Activated naive CD4-positive, alpha-beta T cell treated with anti-CD3 and anti-CD28 coated beads, Interleukin-2, amount 10 ng/mL, durations not matched to agents 7 days and 5 days (primary cell): ENCODE measurements around the gene CXCL16.

ENCODE experiments used
- CTCF ChIA-PET: fragments of 350-600 bp; sonication (Branson Sonifier 250); formaldehyde crosslinking; loops from one replicate; lab custom pipeline; 2021; ENCODE audit warnings: antibody characterized with exemption; lab: Charles Lee
- DNase-seq: peaks from one replicate; pipeline ENCODE4 v3.0.0-alpha.2; 2020
- H3K27ac Mint-ChIP-seq: one replicate; pipeline ENCODE4 v1.8.0; 2021; ENCODE audit warnings: mild to moderate bottlenecking, moderate library complexity, mixed read lengths
- H3K27me3 Mint-ChIP-seq: one replicate; pipeline ENCODE4 v1.8.0; 2021; ENCODE audit warnings: mild to moderate bottlenecking, mixed read lengths
- H3K36me3 Mint-ChIP-seq: one replicate; pipeline ENCODE4 v1.8.0; 2021; ENCODE audit warnings: mixed read lengths
- H3K4me1 Mint-ChIP-seq: one replicate; pipeline ENCODE4 v1.8.0; 2021; ENCODE audit warnings: mixed read lengths
- H3K4me3 Mint-ChIP-seq: one replicate; pipeline ENCODE4 v1.8.0; 2021; ENCODE audit warnings: mild to moderate bottlenecking, moderate library complexity, mixed read lengths
- H3K9me3 Mint-ChIP-seq: one replicate; pipeline ENCODE4 v1.8.0; 2021; ENCODE audit warnings: mixed read lengths

CXCL16 gene

DNA sequence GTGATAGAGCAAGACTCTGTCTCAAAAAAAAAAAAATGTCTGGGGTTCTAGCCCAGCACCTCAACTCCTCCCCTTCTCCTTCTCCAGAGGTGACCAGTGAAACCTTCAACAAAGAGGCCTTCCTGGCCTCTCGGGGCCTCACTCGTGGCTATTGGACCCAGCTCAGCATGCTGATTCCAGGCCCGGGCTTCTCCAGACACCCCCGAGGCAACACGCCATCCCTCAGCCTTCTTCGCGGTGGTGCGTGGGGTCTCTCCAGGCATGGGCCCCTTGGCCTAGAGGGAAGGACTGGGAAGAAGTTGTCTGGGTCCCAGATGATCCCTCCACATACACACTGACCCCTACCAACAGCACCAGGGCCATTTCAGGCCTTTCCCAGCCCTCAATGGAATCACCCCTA lies 3.5 kb upstream of the CXCL16 start:
- H3K36me3 Mint-ChIP-seq, result no peaks in the 10 kb centered on the region
- H3K27me3 Mint-ChIP-seq, result peaks cover 84% of the 10 kb centered on the region
- H3K4me1 Mint-ChIP-seq, result peaks cover 30% of the 10 kb centered on the region
- no peak for DNase-seq
- no peaks in the 10 kb centered on the region for H3K9me3 Mint-ChIP-seq
- H3K27ac Mint-ChIP-seq, result no peak overlapping the region
- H3K4me3 Mint-ChIP-seq, result no peak overlapping the region
- CTCF ChIA-PET, result interaction anchor here (1.2 kb wide), 1 partner anchor 176 kb away, joined by 3 read pairs; no protein-coding TSS in a partner anchor

DNA sequence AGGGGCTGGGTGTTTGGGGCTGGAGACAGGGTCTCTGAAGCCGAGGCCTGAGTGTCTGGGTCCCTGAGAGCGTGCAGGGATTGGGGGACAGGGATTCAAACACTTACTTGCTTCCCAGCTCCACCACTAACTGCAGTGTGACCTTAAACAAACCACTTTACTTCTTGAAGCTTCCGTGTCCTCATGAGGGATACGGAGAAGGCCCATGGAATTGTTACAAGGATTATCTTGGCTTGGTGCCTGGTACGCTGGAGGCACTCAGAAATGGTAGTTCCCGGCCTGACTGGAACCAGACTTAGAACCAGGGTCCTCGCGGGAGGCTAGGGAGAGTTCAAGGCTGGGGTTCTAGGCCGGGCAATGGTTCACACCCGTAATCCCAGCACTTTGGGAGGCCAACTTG lies 2.9 kb upstream of the CXCL16 start:
- Mint-ChIP-seq H3K27ac (no peak overlapping the region), H3K4me1 (peaks cover 27% of the 10 kb centered on the region), H3K9me3 (no peaks in the 10 kb centered on the region), H3K27me3 (peaks cover 85% of the 10 kb centered on the region), H3K4me3 (no peak overlapping the region), H3K36me3 (no peaks in the 10 kb centered on the region)
- no peak for DNase-seq
- CTCF ChIA-PET, result no interaction called here

DNA sequence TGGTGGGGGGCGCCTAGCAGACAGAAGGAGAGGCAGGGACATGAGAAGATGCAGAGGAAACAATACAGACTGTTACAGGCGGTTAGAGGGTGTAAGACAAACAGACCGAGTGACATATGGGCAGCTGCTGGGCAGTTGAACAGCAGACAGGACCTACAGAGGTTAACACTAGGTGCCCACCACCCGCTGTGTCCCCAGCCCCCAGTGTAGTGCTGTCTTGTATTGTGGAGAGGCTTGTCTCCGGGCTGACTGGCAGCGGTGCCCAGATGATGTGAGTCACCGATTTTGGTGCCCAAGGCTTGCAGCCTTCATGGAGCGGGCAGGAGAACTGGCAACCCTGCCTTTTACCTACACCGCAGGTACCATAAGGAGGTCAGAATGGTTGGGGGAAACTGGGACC lies 2.4 kb upstream of the CXCL16 start:
- DNase-seq, result no peak
- peaks cover 90% of the 10 kb centered on the region for H3K27me3 Mint-ChIP-seq
- H3K4me1 Mint-ChIP-seq, result peaks cover 23% of the 10 kb centered on the region
- H3K4me3 Mint-ChIP-seq, result peak overlapping the region; percentile 9
- H3K9me3 Mint-ChIP-seq, result no peaks in the 10 kb centered on the region
- H3K36me3 Mint-ChIP-seq, result no peaks in the 10 kb centered on the region
- peak overlapping the region; percentile 43 for H3K27ac Mint-ChIP-seq
- CTCF ChIA-PET, result no interaction called here

DNA sequence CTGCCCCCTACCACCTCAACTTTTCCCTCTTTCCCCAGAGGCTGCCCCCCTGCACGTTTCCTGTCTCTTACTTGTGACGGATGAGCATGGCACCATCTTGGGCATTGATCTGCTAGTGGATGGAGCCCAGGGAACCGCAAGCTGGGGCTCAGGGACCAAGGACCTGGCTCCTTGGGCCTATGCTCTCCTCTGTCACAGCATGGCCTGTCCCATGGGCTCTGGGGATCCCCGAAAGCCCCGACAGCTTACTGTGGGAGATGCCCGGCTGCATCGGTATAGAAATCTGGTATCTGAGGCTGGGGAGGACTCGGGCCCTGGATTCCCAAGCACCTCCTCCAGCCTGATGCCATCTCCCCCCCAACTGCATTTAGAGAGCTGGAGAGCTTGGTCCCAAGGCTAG lies 1.8 kb upstream of the CXCL16 start:
- Mint-ChIP-seq H3K9me3 (no peaks in the 10 kb centered on the region), H3K4me3 (peak overlapping the region; percentile 8), H3K4me1 (peaks cover 20% of the 10 kb centered on the region), H3K27ac (no peak overlapping the region), H3K27me3 (peaks cover 91% of the 10 kb centered on the region), H3K36me3 (no peaks in the 10 kb centered on the region)
- no peak for DNase-seq
- CTCF ChIA-PET, result no interaction called here

DNA sequence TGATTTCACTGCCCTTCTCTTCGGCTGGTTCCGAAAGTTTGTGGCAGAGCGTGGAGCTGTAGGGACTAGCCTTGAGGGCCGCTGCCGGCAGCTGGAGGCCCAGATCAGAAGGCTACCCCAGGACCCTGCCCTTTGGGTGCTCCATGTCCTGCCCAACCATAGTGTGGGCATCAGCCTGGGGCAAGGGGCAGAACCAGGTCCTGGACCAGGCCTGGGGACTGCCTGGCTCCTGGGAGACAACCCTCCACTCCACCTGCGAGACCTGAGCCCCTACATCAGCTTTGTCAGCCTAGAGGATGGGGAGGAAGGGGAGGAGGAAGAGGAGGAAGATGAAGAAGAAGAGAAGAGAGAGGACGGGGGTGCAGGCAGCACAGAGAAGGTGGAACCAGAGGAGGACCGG lies 856 bp upstream of the CXCL16 start:
- CTCF ChIA-PET, result no interaction called here
- no peak for DNase-seq
- Mint-ChIP-seq H3K27me3 (peaks cover 95% of the 10 kb centered on the region), H3K9me3 (no peaks in the 10 kb centered on the region), H3K4me3 (peak overlapping the region; percentile 69), H3K27ac (no peak overlapping the region), H3K4me1 (peaks cover 19% of the 10 kb centered on the region), H3K36me3 (no peaks in the 10 kb centered on the region)

DNA sequence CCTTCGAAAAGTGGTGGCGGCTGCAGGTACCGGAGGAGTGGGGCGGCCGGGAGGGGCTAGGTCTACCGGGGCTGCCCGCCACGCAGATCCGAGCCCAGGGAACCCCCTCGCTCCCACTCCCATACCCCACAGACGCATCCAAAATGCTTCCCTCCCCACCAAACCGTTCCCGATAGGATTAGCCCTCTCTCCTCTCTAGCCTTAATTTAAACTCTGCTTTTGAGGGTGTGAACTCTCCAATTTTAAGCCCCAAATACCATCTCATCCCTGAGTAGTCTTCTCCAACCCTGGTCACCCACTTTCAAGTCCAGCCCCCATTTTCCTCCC lies 260 bp upstream of the CXCL16 start:
- DNase-seq, result no peak
- CTCF ChIA-PET, result no interaction called here
- H3K9me3 Mint-ChIP-seq, result no peaks in the 10 kb centered on the region
- H3K27ac Mint-ChIP-seq, result no peak overlapping the region
- peaks cover 2% of the 10 kb centered on the region for H3K36me3 Mint-ChIP-seq
- peak overlapping the region; percentile 69 for H3K4me3 Mint-ChIP-seq
- peaks cover 93% of the 10 kb centered on the region for H3K27me3 Mint-ChIP-seq
- peaks cover 19% of the 10 kb centered on the region for H3K4me1 Mint-ChIP-seq

DNA sequence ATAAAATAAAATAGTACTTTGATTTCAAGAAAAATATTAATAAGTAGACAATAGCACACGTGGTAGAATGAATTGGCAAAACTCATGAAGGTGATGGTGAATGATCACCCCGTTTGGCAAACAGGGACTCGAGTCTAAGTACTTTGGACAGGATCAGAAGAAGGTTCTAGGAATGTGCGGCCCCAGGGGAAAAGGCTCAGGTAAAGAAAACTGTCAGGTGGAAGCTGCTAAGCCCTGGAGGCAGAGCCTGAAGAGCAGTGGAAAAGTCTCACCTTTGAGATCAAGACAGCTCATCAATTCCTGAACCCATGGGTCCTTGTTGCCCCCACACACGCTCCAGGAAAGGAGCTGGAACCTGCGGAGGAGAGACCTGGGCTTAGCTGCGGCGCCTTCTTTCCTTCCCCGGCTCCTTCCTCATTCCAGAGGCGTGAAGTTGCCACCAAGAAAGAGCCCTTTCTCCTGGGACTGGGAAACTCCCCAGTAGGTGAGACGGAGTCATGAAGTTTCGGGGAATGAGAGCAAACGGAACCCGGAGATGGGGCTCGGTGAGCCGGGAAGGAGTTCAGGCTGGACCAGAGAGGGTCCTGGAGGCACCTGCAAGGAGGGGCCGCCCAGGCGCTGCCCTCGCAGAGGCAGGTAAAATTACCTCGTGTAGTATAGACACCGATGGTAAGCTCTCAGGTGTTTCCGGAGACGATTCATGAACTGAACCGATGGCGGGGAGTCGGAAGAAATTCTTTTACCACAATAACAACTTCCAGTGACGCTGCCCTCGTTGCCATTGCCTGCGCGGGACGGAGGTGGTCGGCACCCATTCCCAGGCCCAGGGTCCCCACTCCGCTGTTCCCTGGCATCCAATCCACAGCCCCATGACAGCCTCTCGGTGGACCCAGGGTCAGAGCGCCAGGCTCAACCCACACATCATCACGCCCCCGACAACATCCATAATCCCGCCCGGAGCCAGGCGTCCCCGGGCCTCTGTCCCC lies 1.3 kb downstream of the CXCL16 start:
- peaks cover 81% of the 10 kb centered on the region for H3K27me3 Mint-ChIP-seq

DNA sequence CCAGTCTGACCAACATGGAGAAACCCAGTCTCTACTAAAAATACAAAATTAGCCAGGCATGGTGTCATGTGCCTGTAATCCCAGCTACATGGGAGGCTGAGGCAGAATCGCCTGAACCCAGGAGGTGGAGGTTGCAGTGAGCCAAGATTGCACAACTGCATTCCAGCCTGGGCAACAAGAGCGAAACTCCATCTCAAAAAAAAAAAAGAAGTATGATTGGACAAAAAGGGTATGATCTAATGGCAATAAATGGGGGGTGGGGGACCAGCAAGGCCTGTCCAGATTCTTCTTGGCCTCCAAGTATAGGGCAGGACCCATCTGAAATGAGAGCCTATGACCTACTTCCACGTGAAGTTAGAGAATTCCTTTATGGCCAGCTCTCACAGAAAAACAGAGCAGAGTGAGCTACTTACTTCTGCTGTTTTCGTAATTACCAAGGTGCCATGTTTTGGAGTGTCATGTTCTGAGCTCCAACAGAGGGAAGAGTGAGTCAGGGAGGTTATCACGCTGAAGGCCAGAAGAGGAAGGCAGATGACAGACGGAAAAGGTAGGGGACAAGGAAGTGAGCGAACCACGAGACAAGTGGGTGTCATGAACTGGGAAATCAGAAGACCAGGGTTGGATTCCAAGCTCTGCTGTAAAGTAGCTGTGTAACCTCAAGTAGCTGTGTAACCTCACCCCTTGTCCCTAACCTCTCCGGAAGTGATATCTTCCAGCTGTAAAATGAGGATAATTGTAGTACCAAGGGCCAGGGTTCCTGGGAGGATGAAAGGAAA lies 3.7 kb downstream of the CXCL16 start:
- Mint-ChIP-seq H3K27ac (no peak overlapping the region), H3K27me3 (peaks cover 57% of the 10 kb centered on the region), H3K4me1 (peaks cover 47% of the 10 kb centered on the region), H3K36me3 (peaks cover 6% of the 10 kb centered on the region), H3K9me3 (no peaks in the 10 kb centered on the region), H3K4me3 (no peak overlapping the region)
- DNase-seq, result no peak
- CTCF ChIA-PET, result interaction anchor here (1.9 to 2.2 kb wide), 2 partner anchors 50 to 54 kb away, joined by 5 to 7 read pairs; partner anchors contain the start of genes GLTPD2 and VMO1

More for the DNA sequence above, 1.3 kb downstream of the CXCL16 start:
- Mint-ChIP-seq H3K9me3 (no peaks in the 10 kb centered on the region), H3K27ac (peak overlapping the region; percentile 13), H3K4me3 (peak overlapping the region; percentile 76), H3K4me1 (peaks cover 28% of the 10 kb centered on the region), H3K36me3 (peaks cover 4% of the 10 kb centered on the region)
- DNase-seq, result peak; percentile 51
- CTCF ChIA-PET, result no interaction called here

DNA sequence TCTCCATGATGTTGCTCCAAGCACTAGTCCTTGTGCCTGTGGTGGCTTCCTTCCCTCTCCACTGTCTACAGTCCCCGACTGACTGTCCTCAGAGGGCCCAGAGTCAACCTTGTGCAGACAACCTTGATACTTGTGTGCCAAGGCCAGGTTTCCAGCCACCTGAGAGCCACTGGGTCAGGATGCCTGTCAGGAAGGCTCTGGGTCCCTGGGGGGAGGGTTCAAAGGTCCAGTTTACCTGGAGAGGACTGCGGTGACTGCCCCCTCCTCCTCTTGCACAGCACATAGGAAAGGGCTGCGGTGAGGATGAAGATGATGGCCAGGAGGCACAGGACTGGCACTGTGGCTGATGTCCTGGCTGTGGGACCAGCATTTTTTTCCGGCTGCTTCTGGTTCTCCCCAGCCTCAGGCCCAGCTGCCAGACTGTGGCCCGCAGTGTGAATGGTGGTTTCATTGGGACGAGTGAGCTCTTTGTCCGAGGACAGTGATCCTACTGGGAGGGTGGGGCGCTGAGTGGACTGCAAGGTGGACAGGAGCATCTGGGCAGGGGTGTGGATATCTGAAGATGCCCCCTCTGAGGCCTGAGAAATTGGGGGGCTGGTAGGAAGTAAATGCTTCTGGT lies 4.8 kb downstream of the CXCL16 start:
- no peak overlapping the region for H3K4me3 Mint-ChIP-seq
- H3K36me3 Mint-ChIP-seq, result peaks cover 6% of the 10 kb centered on the region
- CTCF ChIA-PET, result interaction anchor here (0.8 to 2.2 kb wide), 2 partner anchors 51 to 55 kb away, joined by 4 to 5 read pairs; partner anchors contain the start of gene VMO1
- H3K9me3 Mint-ChIP-seq, result no peaks in the 10 kb centered on the region
- no peak for DNase-seq
- H3K4me1 Mint-ChIP-seq, result peaks cover 49% of the 10 kb centered on the region
- H3K27ac Mint-ChIP-seq, result no peak overlapping the region
- H3K27me3 Mint-ChIP-seq, result peaks cover 46% of the 10 kb centered on the region

DNA sequence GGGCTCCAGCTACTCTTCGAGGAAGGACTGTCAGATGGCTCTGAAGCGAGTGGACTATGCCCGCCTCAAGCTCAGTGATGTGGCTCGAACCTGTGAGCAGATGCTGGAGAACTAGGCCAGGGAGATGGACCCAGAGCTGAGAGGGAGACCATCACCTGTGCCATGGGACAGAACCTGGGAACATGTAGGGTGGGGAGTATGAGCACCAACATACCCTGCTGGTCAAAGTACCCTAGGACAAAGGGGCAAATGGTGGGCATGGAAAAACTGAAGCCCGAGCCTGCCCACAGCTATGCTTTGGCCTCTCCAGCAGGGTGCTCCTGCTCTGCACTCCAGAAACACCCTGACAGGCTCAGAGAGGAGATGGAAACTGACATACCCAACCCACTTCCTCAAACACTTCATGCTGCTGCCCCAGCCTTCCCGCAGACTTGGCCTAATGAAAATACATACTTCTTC lies 6.6 kb downstream of the CXCL16 start:
- peaks cover 29% of the 10 kb centered on the region for H3K27me3 Mint-ChIP-seq
- H3K36me3 Mint-ChIP-seq, result peaks cover 6% of the 10 kb centered on the region
- peak overlapping the region; percentile 98 for H3K4me3 Mint-ChIP-seq
- H3K27ac Mint-ChIP-seq, result no peak overlapping the region
- DNase-seq, result peak; percentile 45
- no peaks in the 10 kb centered on the region for H3K9me3 Mint-ChIP-seq
- peaks cover 43% of the 10 kb centered on the region for H3K4me1 Mint-ChIP-seq
- CTCF ChIA-PET, result interaction anchor here (1.0 to 1.9 kb wide), 6 partner anchors 23 to 171 kb away, joined by 3 to 8 read pairs (median 6); partner anchors contain the start of gene ARRB2

DNA sequence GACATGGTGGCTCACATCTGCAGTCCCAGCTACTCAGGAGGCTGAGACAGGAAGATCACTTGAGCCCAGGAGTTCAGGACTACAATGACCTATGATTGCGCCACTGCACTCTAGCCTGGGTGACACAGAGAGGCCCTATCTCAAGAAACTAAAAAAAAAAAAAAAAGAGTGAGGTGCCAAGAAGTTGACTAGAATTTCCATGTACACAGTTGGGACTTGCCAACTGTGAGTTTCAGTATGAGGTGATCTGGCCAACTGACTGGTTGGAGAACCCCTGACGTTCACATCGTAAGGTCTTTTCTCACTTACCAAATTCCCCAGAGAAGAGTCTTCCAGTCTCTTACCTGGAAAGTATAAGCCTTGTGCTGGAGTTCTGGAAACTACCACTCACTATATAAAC lies 11.6 kb downstream of the CXCL16 start:
- DNase-seq, result no peak
- Mint-ChIP-seq H3K9me3 (no peaks in the 10 kb centered on the region), H3K27me3 (no peaks in the 10 kb centered on the region), H3K4me3 (no peak overlapping the region), H3K36me3 (peaks cover 2% of the 10 kb centered on the region), H3K27ac (no peak overlapping the region), H3K4me1 (peaks cover 33% of the 10 kb centered on the region)
- CTCF ChIA-PET, result no interaction called here

DNA sequence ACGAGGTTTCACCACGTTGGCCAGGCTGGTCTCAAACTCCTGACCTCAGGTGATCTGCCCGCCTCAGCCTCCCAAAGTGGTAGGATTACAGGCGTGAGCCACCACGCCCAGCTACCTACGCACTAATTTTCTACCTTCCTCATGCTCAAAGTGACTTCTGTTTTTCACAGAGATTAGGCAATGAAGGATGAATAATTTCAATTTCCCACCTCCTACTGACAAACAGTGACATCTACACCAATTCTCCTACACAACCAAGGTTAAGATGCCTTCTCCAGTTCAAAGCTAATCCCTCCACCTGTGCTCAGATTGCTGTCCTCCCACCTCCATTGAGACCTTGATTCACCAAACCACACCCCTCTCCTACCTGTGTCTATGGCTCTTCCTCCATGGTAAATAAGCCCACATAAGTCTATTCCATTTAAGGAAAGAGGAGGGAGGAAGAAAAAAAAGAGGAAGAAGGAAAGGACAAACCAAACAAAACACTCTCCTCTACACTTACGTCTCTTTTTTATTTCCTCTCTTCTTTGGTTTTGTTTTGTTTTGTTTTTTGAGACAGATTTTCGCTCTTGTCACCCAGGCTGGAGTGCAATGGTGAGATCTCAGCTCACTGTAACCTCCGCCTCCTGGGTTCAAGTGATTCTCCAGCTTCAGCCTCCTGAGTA lies 13.9 kb downstream of the CXCL16 start:
- peaks cover 13% of the 10 kb centered on the region for H3K36me3 Mint-ChIP-seq
- no peak overlapping the region for H3K27ac Mint-ChIP-seq
- CTCF ChIA-PET, result no interaction called here
- DNase-seq, result no peak
- peaks cover 15% of the 10 kb centered on the region for H3K4me1 Mint-ChIP-seq
- no peak overlapping the region for H3K4me3 Mint-ChIP-seq
- no peaks in the 10 kb centered on the region for H3K9me3 Mint-ChIP-seq
- no peaks in the 10 kb centered on the region for H3K27me3 Mint-ChIP-seq

DNA sequence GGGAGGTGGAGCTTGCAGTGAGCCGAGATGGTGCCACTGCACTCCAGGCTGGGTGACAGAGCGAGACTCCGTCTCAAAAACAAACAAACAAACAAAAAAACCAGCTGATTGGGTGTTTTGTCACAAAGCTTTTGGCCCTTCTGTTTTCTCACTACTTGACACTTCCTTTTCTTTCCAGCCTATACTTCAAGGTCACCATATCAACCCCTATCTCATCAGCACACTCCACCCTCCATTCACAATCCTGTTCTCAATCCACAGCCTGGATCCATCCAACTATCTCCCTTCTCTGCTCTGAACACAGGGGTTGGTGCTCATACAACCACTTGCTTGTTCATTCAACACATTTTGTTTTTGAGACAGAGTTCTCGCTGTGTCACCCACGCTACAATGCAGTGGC lies 15.1 kb downstream of the CXCL16 start:
- peaks cover 14% of the 10 kb centered on the region for H3K4me1 Mint-ChIP-seq
- CTCF ChIA-PET, result interaction anchor here (1.2 kb wide), 1 partner anchor 14 kb away, joined by 3 read pairs; the partner anchor contains the start of gene ARRB2
- H3K9me3 Mint-ChIP-seq, result no peaks in the 10 kb centered on the region
- H3K36me3 Mint-ChIP-seq, result peaks cover 20% of the 10 kb centered on the region
- H3K4me3 Mint-ChIP-seq, result no peak overlapping the region
- H3K27me3 Mint-ChIP-seq, result no peaks in the 10 kb centered on the region
- no peak for DNase-seq
- H3K27ac Mint-ChIP-seq, result no peak overlapping the region
